ENCODE results near the gene PHTF1.
"Not testable (repeated sequence)": the region's sequence is repeated elsewhere in the genome, so short reads cannot be mapped to it uniquely, and the experiment has no call there.

The PHTF1 gene

DNA sequence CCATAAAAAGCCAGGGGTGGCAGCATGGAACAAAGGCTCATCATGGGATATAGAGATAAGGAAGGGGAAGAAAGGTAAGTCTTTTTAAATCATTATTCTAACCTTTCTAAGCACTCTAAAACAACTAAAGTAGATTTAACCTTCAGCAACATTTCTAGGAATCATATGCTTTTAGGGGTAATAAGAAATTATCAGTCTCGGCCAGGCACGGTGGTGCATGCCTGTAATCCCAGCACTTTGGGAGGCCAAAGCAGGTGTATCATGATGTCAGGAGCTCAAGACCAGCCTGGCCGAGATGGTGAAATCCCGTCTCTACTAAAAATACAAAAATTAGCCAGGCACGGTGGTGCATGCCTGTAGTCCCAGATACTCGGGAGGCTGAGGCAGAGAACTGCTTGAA is 20.3 kb upstream of the PHTF1 start:
- DNase-seq = no peak

DNA sequence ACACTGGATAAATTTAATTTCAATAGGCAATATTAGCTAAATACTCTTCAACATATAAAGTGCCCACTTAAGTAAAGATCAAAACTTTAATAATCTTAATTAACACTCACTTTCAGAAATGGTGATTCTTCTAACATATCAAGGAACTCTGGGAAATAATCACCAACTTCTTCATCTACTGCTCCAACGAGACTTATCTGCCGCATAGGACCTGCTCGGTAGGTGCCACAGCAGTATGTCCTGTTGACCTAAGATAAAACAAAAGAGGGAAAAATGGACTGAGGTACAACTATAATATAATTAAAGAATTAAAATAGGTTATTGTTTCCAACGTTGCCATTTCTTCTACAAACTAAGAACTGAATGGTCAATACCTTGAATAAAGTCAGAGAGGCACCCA is 18.3 kb upstream of the PHTF1 start:
- DNase-seq = no peak

- no peak for DNase-seq
Observed at GRCh38 chr1:113770031-113770430, 10.7 kb upstream of the PHTF1 start.

GRCh38 chr1:113769601-113769970 is 10.3 kb upstream of the PHTF1 start:
- no peak for DNase-seq

DNA sequence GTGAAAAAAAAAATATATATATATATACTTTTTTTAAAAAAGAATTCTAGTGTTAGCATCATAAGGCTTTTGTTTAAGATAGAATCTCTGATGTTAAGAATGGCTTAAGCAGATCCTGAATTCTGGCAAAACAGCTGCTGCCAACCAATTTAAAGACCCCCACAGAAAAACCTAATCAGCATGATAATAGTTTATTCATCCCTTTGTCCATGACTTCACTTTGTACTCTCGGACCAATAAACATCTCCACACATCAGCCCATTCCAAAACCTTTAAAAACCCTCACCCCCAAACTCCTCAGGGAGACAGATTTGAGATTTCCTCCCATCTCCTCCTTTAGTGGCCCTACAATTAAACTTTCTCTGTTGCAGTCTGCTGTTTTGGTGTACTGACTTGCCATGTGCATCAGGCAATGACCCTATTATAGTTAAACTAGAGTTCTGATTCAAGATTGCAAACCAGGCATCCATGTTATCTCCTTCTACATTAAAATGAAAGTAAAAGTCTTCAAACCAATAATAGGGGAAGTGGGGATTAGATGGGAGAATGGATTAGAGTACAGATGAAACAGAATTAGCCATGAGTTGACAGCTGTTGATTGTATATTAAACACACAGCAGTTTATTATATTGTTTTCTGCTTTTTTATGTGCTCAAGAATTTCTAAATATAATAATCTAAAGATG is 9.8 kb upstream of the PHTF1 start:
- DNase-seq = no peak

DNA sequence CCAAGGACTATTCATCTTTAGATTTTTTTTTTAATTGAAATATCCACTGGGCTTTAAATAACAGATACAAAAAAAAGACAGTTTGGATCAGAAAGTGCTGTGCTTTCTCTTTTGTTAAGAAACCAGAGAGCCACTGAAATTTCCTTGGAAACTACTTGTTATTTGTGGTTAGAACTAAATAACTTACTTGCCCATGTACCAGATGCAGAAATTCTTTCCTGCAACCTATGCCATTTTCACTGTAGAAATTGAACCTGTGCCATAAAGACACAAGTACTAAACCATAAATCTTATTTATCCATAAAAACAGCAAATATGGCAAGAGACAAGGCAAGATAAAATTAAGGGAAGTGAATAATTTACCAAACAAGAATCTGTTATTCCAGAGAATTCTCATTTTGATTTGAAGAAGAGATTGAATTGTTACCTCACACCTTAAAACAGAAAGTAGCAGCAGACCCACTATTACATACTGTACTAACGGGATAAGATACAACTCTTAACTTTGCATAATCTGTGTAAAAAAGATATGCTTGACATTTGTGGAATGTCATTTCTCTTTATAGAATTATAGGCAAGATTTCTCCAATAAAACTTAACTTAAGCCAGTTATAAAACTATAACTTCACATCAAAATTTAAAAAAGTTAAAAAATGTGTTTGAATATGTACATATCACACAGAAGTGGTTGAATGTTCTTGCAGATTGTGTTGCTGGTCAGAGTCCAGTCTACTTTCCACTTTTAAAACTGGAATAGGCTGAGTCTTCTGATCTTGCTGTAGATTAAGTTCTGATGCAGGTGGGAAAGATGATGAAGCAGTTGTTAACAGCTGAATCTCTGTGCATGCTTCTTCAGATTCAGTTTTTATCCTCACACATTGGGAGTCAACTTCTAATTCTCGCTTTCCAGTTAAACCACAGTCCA is 6.3 kb upstream of the PHTF1 start:
- DNase-seq = no peak

GRCh38 chr1:113763661-113764060 is 4.4 kb upstream of the PHTF1 start:
- DNase-seq = peak in 2 of 58 donors; percentile 9 to 24

DNA sequence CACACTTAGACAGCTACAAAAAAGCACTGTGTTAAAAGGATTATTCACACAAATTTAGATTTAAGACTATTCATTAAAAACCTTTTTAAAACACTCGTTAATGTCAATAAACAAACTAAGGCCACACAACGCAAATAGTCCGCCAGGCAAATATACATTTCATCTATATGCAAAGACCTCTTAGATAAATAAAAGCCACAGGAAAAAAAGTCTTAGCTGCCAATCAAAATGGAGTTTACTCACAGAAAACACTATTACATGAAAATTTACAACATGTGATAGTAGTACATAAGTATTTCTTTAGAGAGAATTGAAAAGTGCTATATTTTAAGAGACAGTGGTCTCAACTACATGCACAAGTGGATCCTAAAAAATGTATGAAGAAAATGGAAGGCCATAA is 2.7 kb upstream of the PHTF1 start:
- DNase-seq = no peak

GRCh38 chr1:113760102-113761080 is 1.1 kb upstream of the PHTF1 start:
- DNase-seq = no peak

DNA sequence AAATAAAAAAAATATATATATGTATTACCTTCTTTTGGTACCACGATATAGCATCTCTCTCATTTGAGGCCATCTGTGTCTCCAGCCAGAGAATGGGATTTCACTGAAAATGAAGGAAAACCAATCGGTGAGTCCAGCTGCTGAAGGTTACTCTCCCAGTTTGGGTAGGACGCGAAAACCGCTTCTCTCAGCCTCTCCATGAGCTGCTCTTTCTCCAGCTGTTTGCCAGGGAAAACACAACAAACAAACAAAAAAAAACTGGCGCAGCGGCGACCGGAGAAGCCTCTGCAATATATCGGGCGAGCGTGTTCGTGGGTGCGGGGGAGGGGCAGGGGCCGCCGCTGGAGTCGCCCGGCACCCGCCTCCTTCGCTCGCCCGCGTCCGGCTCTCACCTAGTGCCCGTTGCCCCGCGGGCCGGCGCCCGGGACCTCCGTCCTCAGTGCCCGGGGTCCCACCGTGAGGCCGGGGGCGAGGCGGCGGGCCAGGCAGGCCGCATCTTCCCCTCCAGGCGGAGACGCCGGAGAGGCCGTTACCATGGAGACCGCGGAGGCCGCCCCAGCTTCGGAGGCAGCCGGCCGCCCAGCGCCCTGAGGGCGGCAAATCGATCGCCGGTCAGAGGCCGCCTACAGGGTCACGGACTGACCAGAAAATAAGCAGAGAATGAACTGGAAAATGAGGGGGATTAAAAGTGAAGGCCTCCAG is 504 bp downstream of the PHTF1 start:
- peak in 50 of 58 donors; percentile 19 to 82 (median 56) for DNase-seq

GRCh38 chr1:113756461-113756860 is 2.8 kb downstream of the PHTF1 start:
- no peak for DNase-seq

- not testable (repeated sequence) for DNase-seq
Observed at GRCh38 chr1:113753333-113753732, 6.0 kb downstream of the PHTF1 start.

GRCh38 chr1:113751516-113751915 is 7.8 kb downstream of the PHTF1 start:
- DNase-seq = no peak

GRCh38 chr1:113751114-113751513 is 8.2 kb downstream of the PHTF1 start:
- no peak for DNase-seq

DNA sequence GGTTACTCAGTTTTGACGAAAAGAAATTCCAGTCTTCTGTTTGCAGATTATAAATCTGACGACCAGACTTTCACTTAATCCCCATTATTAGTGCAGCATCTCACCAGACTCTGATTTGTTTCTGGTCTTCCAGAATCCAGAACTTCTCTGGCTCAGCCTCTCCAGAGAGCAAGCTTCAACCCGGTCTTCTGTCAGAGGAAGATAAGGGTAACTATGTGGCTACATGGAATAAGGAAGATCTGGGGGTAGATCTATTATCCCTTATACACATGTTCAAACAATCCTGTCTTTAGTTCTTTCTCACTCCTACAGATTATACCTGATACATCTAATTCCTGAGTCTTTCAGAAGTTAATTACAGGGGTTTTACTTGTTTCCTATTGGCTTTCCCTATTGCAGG is 9.9 kb downstream of the PHTF1 start:
- no peak for DNase-seq

DNA sequence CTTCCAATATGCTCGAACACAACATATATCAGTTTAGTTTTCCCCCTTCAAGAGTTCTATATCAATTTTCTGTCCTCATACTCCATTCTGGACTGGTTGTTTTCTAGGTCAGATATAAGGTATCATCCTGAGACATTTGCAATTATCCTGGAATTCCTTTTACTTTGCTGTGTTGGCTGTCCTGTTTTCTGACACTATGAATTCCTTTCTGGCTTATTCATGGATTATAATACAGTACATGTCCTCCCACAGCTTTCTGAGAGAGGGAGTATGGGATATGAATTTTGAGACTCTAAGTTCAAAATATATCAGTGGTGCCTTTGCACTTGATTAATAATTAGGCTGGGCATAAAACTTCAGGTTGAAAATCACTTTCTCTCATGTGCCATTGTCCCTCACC is 11.9 kb downstream of the PHTF1 start:
- DNase-seq = no peak

DNA sequence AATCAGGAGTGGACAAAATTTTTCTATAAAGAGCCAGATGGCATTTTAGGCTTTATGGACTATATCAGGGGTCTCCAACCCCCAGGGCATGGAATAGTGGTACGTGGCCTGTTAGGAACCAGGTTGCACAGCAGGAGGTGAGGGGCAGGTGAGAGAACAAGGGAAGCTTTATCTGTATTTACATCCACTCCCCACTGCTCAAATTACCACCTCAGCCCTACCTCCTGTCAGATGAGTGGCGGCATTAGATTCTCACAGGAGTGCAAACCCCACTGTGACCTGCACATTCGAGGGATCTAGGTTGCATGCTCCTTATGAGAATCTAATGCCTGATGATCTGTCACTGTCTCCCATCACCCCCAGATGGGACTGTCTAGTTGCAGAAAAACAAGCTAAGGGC is 13.9 kb downstream of the PHTF1 start:
- DNase-seq = no peak

- no peak for DNase-seq
Observed at GRCh38 chr1:113744114-113744513, 15.2 kb downstream of the PHTF1 start.

- DNase-seq = no peak
Observed at GRCh38 chr1:113742515-113742914, 16.8 kb downstream of the PHTF1 start.

GRCh38 chr1:113734357-113735055 is 24.8 kb downstream of the PHTF1 start:
- DNase-seq = no peak

Data from anterior cingulate cortex (tissue), 58 donors.